ENCODE data around the gene SLC16A10. TPM values are rescaled to one million over a fixed set of nuclear protein-coding genes. Genes with fewer than 3 reads are reported as not detected.

SLC16A10 gene
- total and polyA plus RNA-seq, 2 of the 13 experiments (the other 11 are each of a cell fraction or from before 2014, with no cell fraction given), result 8.2 to 20.1 TPM

DNA sequence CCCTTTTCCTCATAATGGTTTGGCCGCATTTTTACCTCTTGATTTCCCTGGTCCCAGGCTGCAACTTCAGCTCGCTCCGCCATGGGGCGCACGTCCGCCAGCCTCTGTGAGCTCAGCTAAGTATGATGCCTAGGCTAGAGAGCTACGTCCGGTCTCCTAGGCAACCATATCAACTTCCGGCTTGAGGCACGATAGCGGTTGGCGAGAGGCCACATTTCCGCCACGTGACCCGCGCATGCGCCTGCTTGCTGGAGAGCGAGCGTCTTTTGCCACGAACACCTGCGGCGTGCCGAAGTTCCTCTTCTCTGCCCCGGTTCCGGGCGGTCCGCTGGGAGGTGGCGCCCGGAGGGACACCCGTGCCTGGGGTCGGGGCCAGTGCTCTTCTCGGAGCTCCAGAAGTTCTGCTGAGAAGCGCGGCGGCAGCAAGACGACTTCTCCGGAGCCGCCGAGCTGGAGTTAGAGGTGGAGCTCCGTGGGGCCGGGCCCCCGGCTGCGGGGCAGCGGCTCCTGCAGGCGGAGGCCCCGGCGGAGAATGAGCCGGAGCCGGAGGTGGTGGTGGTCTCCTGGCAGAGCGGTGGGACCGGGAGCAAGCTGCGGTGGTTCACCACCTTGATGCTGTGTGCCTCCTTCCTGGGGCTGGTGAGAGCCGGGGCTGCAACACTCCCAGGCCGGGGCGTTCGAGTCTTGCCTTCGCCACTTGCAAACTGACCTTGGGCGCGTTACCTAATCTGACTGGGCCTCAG is 172.0 kb downstream of the SLC16A10 start (continued):
- TF ChIP-seq, protein P1, sequence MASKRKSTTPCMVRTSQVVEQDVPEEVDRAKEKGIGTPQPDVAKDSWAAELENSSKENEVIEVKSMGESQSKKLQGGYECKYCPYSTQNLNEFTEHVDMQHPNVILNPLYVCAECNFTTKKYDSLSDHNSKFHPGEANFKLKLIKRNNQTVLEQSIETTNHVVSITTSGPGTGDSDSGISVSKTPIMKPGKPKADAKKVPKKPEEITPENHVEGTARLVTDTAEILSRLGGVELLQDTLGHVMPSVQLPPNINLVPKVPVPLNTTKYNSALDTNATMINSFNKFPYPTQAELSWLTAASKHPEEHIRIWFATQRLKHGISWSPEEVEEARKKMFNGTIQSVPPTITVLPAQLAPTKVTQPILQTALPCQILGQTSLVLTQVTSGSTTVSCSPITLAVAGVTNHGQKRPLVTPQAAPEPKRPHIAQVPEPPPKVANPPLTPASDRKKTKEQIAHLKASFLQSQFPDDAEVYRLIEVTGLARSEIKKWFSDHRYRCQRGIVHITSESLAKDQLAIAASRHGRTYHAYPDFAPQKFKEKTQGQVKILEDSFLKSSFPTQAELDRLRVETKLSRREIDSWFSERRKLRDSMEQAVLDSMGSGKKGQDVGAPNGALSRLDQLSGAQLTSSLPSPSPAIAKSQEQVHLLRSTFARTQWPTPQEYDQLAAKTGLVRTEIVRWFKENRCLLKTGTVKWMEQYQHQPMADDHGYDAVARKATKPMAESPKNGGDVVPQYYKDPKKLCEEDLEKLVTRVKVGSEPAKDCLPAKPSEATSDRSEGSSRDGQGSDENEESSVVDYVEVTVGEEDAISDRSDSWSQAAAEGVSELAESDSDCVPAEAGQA (IDR thresholded peaks at IDR 0.05; ENCODE audit: low read depth), result 0 out of 2 replicates have a peak, but pooled peaks have one; percentile 32
- TF ChIP-seq, protein P1 (CRISPR knock-in tag; IDR thresholded peaks at IDR 0.05; ENCODE audit: borderline replicate concordance), result no peak
- TF ChIP-seq, protein P2, sequence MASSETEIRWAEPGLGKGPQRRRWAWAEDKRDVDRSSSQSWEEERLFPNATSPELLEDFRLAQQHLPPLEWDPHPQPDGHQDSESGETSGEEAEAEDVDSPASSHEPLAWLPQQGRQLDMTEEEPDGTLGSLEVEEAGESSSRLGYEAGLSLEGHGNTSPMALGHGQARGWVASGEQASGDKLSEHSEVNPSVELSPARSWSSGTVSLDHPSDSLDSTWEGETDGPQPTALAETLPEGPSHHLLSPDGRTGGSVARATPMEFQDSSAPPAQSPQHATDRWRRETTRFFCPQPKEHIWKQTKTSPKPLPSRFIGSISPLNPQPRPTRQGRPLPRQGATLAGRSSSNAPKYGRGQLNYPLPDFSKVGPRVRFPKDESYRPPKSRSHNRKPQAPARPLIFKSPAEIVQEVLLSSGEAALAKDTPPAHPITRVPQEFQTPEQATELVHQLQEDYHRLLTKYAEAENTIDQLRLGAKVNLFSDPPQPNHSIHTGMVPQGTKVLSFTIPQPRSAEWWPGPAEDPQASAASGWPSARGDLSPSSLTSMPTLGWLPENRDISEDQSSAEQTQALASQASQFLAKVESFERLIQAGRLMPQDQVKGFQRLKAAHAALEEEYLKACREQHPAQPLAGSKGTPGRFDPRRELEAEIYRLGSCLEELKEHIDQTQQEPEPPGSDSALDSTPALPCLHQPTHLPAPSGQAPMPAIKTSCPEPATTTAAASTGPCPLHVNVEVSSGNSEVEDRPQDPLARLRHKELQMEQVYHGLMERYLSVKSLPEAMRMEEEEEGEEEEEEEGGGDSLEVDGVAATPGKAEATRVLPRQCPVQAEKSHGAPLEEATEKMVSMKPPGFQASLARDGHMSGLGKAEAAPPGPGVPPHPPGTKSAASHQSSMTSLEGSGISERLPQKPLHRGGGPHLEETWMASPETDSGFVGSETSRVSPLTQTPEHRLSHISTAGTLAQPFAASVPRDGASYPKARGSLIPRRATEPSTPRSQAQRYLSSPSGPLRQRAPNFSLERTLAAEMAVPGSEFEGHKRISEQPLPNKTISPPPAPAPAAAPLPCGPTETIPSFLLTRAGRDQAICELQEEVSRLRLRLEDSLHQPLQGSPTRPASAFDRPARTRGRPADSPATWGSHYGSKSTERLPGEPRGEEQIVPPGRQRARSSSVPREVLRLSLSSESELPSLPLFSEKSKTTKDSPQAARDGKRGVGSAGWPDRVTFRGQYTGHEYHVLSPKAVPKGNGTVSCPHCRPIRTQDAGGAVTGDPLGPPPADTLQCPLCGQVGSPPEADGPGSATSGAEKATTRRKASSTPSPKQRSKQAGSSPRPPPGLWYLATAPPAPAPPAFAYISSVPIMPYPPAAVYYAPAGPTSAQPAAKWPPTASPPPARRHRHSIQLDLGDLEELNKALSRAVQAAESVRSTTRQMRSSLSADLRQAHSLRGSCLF (CRISPR knock-in tag; IDR thresholded peaks at IDR 0.05; ENCODE audit: borderline replicate concordance), result 0 out of 2 replicates have a peak, but pooled peaks have one; percentile 43
- TF ChIP-seq, protein P3, sequence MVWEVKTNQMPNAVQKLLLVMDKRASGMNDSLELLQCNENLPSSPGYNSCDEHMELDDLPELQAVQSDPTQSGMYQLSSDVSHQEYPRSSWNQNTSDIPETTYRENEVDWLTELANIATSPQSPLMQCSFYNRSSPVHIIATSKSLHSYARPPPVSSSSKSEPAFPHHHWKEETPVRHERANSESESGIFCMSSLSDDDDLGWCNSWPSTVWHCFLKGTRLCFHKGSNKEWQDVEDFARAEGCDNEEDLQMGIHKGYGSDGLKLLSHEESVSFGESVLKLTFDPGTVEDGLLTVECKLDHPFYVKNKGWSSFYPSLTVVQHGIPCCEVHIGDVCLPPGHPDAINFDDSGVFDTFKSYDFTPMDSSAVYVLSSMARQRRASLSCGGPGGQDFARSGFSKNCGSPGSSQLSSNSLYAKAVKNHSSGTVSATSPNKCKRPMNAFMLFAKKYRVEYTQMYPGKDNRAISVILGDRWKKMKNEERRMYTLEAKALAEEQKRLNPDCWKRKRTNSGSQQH (CRISPR knock-in tag; IDR thresholded peaks at IDR 0.05; ENCODE audit: low read depth), result no peak
- TF ChIP-seq ISX (CRISPR knock-in tag; conservative IDR thresholded peaks at IDR 0.05) (no peak), ZFP62 (CRISPR knock-in tag; IDR thresholded peaks at IDR 0.05) (no peak), MED8 (CRISPR knock-in tag; IDR thresholded peaks at IDR 0.05; ENCODE audit: insufficient replicate concordance) (no peak), ZNF891 (CRISPR knock-in tag; IDR thresholded peaks at IDR 0.05) (peak; percentile 90), HOXA9 (CRISPR knock-in tag; IDR thresholded peaks at IDR 0.05; ENCODE audit: borderline replicate concordance) (no peak), ZNF282 (IDR thresholded peaks at IDR 0.05; ENCODE audit: partially characterized antibody) (no peak)
- TF ChIP-seq, protein P4, sequence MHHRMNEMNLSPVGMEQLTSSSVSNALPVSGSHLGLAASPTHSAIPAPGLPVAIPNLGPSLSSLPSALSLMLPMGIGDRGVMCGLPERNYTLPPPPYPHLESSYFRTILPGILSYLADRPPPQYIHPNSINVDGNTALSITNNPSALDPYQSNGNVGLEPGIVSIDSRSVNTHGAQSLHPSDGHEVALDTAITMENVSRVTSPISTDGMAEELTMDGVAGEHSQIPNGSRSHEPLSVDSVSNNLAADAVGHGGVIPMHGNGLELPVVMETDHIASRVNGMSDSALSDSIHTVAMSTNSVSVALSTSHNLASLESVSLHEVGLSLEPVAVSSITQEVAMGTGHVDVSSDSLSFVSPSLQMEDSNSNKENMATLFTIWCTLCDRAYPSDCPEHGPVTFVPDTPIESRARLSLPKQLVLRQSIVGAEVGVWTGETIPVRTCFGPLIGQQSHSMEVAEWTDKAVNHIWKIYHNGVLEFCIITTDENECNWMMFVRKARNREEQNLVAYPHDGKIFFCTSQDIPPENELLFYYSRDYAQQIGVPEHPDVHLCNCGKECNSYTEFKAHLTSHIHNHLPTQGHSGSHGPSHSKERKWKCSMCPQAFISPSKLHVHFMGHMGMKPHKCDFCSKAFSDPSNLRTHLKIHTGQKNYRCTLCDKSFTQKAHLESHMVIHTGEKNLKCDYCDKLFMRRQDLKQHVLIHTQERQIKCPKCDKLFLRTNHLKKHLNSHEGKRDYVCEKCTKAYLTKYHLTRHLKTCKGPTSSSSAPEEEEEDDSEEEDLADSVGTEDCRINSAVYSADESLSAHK (CRISPR knock-in tag; IDR thresholded peaks at IDR 0.05; ENCODE audit: borderline replicate concordance), result peak; percentile 66; the same call in 1 of the 2 replicates
